ENCODE measurements around the gene COQ5.
"Not testable (repeated sequence)": the region's sequence is repeated elsewhere in the genome, so short reads cannot be mapped to it uniquely, and the experiment has no call there.

The COQ5 gene

DNA sequence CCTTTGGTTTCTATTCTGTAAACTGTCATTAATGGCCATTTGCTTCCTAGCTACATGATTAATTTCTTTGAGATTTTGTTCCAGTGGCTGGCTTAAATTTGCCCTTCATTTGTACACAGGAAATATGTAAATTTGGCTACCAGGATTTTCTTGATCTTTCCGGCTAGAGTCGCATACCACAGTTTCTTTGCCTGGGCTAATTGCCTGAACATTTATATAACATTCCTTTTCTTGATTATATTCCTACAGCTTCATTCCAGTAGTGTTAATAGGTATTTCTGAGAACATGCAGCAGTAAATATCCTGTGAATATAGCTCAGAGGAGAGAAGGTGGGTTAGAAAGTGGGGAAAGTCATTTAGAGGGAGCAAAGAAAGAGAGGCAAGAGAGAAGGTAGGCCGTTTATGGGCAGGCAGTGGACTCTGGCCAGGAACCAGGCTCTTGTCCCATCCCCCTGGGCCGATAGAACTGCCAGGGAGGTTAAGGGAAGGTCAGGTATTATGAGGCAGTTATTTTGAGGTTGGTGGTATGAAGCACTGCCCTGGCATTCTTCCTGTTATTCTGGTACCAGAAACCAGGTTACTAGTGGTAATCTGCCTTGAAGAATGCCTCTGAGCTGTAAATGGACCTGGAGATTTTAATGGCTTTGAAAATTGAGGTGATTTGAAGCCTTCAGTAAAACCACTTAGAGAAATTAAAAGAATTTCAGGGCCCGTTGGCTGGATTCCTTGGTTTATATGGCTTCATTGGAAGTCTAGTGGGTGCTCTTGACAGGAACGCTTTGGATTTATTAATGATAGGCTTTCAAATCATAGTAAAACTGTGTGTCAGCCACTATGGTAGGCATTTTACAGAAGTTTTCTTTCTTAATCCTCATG, 9.6 kb upstream of the COQ5 start:
- peaks cover 41% of the 10 kb centered on the region for H3K4me1 ChIP-seq (ENCODE audit: control insufficient read depth, insufficient read depth, low read length)
- H3K9ac ChIP-seq (ENCODE audit: low read length) = no peak overlapping the region
- H3K4me3 ChIP-seq (ENCODE audit: low read length) = peak overlapping the region; percentile 30
- H3K27me3 ChIP-seq (ENCODE audit: control insufficient read depth, insufficient read depth, low read length) = no peaks in the 10 kb centered on the region
- peaks cover 3% of the 10 kb centered on the region for H3K36me3 ChIP-seq (ENCODE audit: control insufficient read depth, insufficient read depth, low read length)
- peak overlapping the region; percentile 59 for H3K27ac ChIP-seq (ENCODE audit: low read depth, low read length)

DNA sequence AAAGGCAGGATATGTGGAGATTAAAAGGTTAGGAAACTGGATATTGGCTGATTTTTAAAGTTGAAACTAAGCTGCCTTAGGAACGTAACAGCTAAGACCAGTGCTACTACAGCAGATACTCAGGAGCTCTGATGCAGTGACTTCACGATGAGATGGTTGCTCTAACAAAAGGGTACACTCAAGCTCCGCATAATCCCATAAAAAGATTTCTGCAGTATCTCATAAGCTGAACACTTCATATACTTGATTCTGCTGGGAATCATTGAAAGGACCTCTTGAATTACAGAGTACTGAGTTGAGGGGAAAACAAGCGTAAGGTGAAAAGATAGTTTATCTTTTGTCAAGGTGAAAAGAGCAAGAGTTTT, 8.9 kb upstream of the COQ5 start:
- no peaks in the 10 kb centered on the region for H3K27me3 ChIP-seq (ENCODE audit: control insufficient read depth, insufficient read depth, low read length)
- peak overlapping the region; percentile 45 for H3K4me3 ChIP-seq (ENCODE audit: low read length)
- peaks cover 3% of the 10 kb centered on the region for H3K36me3 ChIP-seq (ENCODE audit: control insufficient read depth, insufficient read depth, low read length)
- H3K9ac ChIP-seq (ENCODE audit: low read length) = no peak overlapping the region
- peaks cover 41% of the 10 kb centered on the region for H3K4me1 ChIP-seq (ENCODE audit: control insufficient read depth, insufficient read depth, low read length)
- H3K27ac ChIP-seq (ENCODE audit: low read depth, low read length) = peak overlapping the region; percentile 59

DNA sequence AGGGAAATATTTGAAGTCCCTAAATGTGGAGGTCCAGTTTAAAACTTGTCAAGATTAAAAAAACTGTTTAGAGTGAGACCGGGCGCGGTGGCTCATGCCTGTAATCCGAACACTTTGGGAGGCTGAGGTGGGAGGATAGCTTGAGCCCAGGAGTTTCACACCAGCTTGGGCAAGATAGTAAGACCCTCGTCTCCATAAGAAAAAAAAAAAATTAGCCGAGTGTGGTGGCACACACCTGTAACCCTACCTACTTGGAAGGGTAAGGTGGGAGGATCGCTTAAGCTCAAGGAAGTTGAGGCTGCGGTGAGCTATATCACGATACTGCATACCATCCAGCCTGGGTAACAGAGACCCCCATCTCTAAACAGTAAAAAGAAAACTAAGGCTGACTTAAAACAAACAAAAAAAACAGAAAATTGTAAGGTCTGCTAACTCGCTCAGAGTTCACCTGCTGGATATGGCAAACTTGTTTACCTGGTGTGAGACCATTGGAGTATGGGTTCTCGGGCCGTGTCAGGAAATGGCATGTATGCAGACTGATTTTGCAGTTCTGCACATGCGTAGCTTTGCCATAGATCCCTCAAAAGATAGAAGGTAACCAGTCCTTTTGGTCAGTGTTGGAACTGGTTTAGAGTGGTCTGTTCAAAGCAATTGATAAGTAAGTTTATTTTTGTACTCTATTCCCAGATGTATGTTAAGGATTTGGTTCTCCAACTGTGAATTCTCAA, 7.3 kb upstream of the COQ5 start:
- H3K9ac ChIP-seq (ENCODE audit: low read length) = no peak overlapping the region
- no peaks in the 10 kb centered on the region for H3K27me3 ChIP-seq (ENCODE audit: control insufficient read depth, insufficient read depth, low read length)
- H3K4me1 ChIP-seq (ENCODE audit: control insufficient read depth, insufficient read depth, low read length) = peaks cover 41% of the 10 kb centered on the region
- peaks cover 3% of the 10 kb centered on the region for H3K36me3 ChIP-seq (ENCODE audit: control insufficient read depth, insufficient read depth, low read length)
- peak overlapping the region; percentile 96 for H3K4me3 ChIP-seq (ENCODE audit: low read length)
- peak overlapping the region; percentile 88 for H3K27ac ChIP-seq (ENCODE audit: low read depth, low read length)

DNA sequence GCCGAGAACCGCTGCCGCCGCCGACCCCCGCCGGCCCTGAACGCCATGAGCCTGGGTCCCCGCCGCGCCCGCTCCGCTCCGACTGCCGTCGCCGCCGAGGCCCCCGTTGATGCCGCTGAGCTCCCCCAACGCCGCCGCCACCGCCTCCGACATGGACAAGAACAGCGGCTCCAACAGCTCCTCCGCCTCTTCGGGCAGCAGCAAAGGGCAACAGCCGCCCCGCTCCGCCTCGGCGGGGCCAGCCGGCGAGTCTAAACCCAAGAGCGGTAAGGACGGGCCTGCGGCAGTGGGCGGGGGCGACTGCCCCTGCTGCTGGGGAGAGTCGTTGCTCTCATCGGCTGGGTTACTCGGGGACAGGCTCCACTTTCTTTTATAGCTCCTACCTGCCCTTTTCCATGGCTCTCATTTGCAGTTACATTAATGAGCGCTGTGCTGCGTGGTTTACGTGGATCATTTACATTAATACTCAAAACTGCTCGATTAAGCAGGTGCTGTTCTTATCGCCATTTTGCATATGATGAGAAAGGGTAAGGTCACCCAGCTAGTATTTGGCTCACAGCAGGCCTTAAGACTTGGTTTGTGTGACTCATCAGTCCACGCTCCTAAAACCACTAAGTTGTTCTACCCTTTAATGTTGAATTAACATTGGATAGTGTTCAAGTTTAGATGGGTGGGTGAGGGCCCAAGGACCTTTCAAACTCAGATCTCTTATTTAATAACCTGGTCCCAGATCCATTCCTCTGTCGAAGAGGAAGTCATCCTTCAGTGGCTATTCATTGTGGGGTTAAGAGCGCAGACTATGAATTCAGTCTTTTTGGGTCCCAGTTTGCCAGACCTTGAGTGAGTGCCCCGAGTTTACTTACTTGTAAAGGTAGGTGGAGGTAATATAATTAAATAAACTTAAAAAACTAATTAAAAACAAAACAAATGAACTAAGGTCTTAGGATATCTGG, 6.0 kb upstream of the COQ5 start:
- Histone ChIP-seq H3K9ac (ENCODE audit: low read length) (peak overlapping the region; percentile 84), H3K36me3 (ENCODE audit: control insufficient read depth, insufficient read depth, low read length) (peaks cover 3% of the 10 kb centered on the region), H3K27me3 (ENCODE audit: control insufficient read depth, insufficient read depth, low read length) (no peaks in the 10 kb centered on the region), H3K4me1 (ENCODE audit: control insufficient read depth, insufficient read depth, low read length) (peaks cover 41% of the 10 kb centered on the region), H3K4me3 (ENCODE audit: low read length) (peak overlapping the region; percentile 96), H3K27ac (ENCODE audit: low read depth, low read length) (peak overlapping the region; percentile 88)

DNA sequence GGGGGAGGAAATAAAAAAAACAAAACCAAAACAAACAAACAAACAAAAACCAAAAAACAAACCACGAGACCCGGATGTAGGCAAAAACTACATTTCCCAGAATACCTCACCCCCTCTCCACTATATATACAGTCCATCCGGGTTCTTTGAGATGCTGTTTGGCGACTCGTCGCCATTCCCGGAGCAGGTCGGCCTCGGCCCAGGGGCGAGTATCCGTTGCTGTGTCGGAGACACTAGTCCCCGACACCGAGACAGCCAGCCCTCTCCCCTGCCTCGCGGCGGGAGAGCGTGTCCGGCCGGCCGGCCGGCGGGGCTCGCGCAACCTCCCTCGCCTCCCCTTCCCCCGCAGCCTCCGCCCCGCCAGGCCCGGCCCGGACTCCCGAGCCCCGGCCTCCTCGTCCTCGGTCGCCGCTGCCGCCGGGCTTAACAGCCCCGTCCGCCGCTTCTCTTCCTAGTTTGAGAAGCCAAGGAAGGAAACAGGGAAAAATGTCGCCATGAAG, 5.3 kb upstream of the COQ5 start, which contains the start of gene RNF10:
TSS of gene RNF10 (plus strand) at position 154 of the 500 bp plus-strand sequence. CDS start 456 bp downstream, outside the sequence.
- Histone ChIP-seq H3K27ac (ENCODE audit: low read depth, low read length) (peak within 1 kb of the TSS; percentile 88), H3K4me1 (ENCODE audit: control insufficient read depth, insufficient read depth, low read length) (peaks cover 35% of the 10 kb centered on the region), H3K9ac (ENCODE audit: low read length) (peak within 1 kb of the TSS; percentile 84), H3K36me3 (ENCODE audit: control insufficient read depth, insufficient read depth, low read length) (peaks cover 3% of the 10 kb centered on the region), H3K27me3 (ENCODE audit: control insufficient read depth, insufficient read depth, low read length) (no peaks in the 10 kb centered on the region), H3K4me3 (ENCODE audit: low read length) (peak within 1 kb of the TSS; percentile 96)

DNA sequence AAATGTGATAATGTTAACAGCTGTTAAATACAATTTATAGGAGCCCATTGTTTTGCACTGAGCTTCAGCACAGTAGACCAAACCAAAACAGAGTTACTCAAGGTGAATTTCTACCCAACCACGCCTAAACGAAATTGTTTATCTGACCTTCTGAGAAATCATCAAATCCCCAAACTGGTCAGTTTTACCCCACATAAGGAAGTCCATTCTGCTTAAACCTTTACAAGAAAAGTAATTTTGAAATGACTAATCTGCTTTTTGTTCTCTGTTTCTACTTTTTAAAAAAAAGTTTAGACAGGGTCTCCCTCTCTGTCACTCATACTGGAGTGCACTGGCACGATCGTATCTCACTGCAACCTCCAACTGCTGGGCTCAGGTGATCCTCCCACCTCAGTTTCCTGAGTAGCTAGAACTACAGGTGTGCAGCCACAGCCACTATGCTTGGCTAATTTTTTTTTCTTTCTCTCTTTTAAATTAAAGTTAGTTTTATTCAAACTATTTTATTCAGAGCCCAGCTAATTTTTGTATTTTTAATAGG, 3.8 kb upstream of the COQ5 start:
- Histone ChIP-seq H3K27ac (ENCODE audit: low read depth, low read length) (no peak overlapping the region), H3K4me1 (ENCODE audit: control insufficient read depth, insufficient read depth, low read length) (peaks cover 20% of the 10 kb centered on the region), H3K27me3 (ENCODE audit: control insufficient read depth, insufficient read depth, low read length) (no peaks in the 10 kb centered on the region)

DNA sequence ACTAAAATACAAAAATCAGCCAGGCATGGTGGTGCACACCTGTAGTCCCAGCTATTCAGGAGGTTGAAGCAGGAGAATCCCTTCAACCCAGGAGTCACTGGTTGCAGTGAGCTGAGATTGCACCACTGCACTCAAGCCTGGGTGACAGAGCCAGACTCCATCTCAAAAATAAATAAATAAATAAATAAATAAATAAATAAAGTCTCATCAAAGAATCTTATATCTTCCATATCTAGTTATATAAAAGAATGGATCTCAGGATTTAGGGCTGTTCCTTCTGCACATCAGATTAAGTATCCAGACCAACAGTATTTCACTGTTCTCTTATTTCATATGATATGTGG, 1.4 kb upstream of the COQ5 start:
- not testable (repeated sequence) for H3K36me3 ChIP-seq (ENCODE audit: control insufficient read depth, insufficient read depth, low read length); H3K9ac ChIP-seq (ENCODE audit: low read length); H3K4me1 ChIP-seq (ENCODE audit: control insufficient read depth, insufficient read depth, low read length); H3K27me3 ChIP-seq (ENCODE audit: control insufficient read depth, insufficient read depth, low read length)
- peak overlapping the region; percentile 87 for H3K27ac ChIP-seq (ENCODE audit: low read depth, low read length)
- peak overlapping the region; percentile 69 for H3K4me3 ChIP-seq (ENCODE audit: low read length)

More for the DNA sequence above, 3.8 kb upstream of the COQ5 start:
- Histone ChIP-seq H3K9ac (ENCODE audit: low read length) (no peak overlapping the region), H3K4me3 (ENCODE audit: low read length) (no peak overlapping the region), H3K36me3 (ENCODE audit: control insufficient read depth, insufficient read depth, low read length) (peaks cover 3% of the 10 kb centered on the region)

DNA sequence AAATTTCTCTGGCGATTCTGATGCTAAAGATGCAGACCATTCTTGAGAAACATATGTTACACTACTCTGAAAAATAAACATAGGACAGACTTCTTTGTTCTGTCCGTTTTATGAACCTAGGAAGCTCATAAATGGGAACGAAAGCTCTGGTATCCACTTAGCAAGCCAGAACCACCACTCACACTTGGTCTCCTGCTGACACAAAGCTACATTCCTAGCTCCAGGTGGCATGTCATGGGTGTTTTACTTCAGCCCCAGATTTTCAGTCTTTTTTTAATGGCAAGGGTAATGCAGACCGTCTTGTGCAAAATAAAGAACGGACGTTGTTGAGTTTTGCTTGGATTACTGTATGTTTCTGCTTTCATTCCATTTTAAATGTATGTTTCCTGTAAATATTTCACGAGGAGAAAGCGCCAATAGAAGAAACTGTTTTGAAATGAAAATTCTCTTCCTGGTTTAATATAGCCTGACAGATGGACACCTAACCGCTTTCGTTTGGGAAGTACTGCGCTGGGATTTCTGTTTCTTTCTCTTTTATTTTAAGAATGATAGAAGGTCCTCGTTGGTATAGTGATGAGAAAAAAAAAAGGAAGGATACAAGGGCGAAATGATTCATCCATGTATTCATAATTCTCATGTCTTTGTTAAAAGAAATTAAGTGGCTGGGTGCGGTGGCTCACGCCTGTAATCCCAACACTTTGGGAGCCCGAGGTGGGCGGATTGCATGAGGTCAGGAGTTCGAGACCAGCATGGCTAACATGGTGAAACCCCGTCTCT, 871 bp upstream of the COQ5 start:
- Histone ChIP-seq H3K27me3 (ENCODE audit: control insufficient read depth, insufficient read depth, low read length) (no peaks in the 10 kb centered on the region), H3K9ac (ENCODE audit: low read length) (no peak overlapping the region), H3K4me3 (ENCODE audit: low read length) (peak overlapping the region; percentile 69), H3K36me3 (ENCODE audit: control insufficient read depth, insufficient read depth, low read length) (no peaks in the 10 kb centered on the region), H3K27ac (ENCODE audit: low read depth, low read length) (peak overlapping the region; percentile 87), H3K4me1 (ENCODE audit: control insufficient read depth, insufficient read depth, low read length) (no peaks in the 10 kb centered on the region)

DNA sequence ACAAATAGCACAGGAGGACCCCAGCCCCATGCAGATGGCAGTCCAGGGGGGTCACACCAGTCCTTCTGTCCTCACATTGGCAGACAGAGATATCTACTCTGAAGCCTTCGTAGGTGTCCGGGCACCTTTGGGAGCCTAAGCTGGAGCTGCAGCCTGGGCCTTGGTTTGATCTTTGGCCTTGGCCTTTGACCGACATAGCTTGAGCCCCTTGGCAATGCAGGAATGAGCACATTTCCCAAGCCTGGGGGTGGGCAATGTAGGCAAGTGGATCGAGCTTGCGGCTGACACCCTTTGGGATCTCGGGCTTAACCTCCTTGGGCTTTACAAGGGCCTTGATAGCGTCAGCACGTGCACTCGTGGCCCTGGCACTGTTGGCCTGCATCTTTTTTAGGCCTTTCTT, 6.4 kb downstream of the COQ5 start:
- H3K9ac ChIP-seq (ENCODE audit: low read length) = no peak overlapping the region
- H3K27ac ChIP-seq (ENCODE audit: low read depth, low read length) = no peak overlapping the region
- no peaks in the 10 kb centered on the region for H3K36me3 ChIP-seq (ENCODE audit: control insufficient read depth, insufficient read depth, low read length)
- H3K4me1 ChIP-seq (ENCODE audit: control insufficient read depth, insufficient read depth, low read length) = no peaks in the 10 kb centered on the region
- H3K27me3 ChIP-seq (ENCODE audit: control insufficient read depth, insufficient read depth, low read length) = no peaks in the 10 kb centered on the region
- H3K4me3 ChIP-seq (ENCODE audit: low read length) = no peak overlapping the region

DNA sequence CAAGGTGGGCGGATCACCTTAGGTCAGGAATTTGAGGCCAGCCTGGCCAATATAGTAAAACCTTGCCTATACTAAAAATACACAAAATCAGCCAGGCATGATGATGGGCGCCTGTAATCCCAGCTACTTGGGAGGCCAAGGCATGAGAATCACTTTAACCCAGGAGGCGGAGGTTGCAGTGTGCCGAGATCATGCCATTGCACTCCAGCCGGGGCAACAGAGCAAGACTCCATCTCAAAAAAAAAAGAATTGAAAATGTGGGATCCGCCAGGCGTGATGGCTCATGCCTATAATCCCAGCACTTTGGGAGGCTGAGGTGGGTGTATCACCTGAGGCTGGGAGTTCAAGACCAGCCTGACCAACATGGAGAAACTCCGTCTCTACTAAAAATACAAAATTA, 9.6 kb downstream of the COQ5 start:
- not testable (repeated sequence) for H3K4me3 ChIP-seq (ENCODE audit: low read length); H3K4me1 ChIP-seq (ENCODE audit: control insufficient read depth, insufficient read depth, low read length); H3K36me3 ChIP-seq (ENCODE audit: control insufficient read depth, insufficient read depth, low read length); H3K27ac ChIP-seq (ENCODE audit: low read depth, low read length); H3K9ac ChIP-seq (ENCODE audit: low read length); H3K27me3 ChIP-seq (ENCODE audit: control insufficient read depth, insufficient read depth, low read length)

DNA sequence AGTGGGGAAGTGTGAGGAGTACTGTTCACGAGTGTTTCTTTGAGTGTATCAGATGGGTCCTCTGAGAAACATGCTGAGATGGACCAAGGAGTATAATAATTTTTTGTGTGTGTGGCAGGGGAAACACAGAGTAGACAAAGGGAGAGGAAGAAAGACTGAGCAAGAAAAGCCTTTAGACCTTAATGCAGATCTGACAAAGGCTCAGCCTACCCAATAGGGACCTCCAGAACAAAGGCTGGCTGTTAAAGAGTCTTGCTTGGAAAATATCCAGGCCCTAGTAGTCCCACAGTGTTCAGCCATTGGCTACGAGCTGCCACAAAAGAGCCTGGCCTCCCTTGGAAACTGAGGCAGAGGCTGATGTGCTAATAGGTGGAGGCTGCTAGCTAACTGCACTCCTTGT, 13.5 kb downstream of the COQ5 start:
- Histone ChIP-seq H3K4me3 (ENCODE audit: low read length) (no peak overlapping the region), H3K4me1 (ENCODE audit: control insufficient read depth, insufficient read depth, low read length) (no peaks in the 10 kb centered on the region), H3K27ac (ENCODE audit: low read depth, low read length) (no peak overlapping the region), H3K36me3 (ENCODE audit: control insufficient read depth, insufficient read depth, low read length) (peaks cover 2% of the 10 kb centered on the region), H3K27me3 (ENCODE audit: control insufficient read depth, insufficient read depth, low read length) (no peaks in the 10 kb centered on the region), H3K9ac (ENCODE audit: low read length) (no peak overlapping the region)
